GM12878 (cell line): ENCODE measurements around the gene GRIN2C. TPM values are rescaled to one million over a fixed set of nuclear protein-coding genes. Genes with fewer than 3 reads are reported as not detected.

Experiments used
- ATAC-seq: fragments of 200-7000 bp; cut with Tn5 transposase; 3 replicates; pipeline ENCODE4 v1.9.1; 2020; ENCODE audit warnings: mild to moderate bottlenecking, moderate library complexity
- BruUV-seq: library from RNA; stranded (reverse); fragments of 400-500 nt; replicated peaks from 2 replicates; lab custom pipeline; 2021; lab: Mats Ljungman, UMichigan
- CTCF ChIA-PET: fragments of 300-600 bp; sonication (Branson Sonifier 250); formaldehyde crosslinking; extraction: SDS; loops from one replicate; lab custom pipeline; 2021; ENCODE audit warnings: inconsistent platforms; lab: Yijun Ruan, JAX
- POLR2A ChIA-PET: fragments of 350-600 bp; formaldehyde crosslinking; extraction: SDS; loops from one replicate; lab custom pipeline; 2021; ENCODE audit warnings: inconsistent platforms; lab: Charles Lee
- RAD21 ChIA-PET: fragments of 300-600 bp; sonication (Branson Sonifier 250); formaldehyde crosslinking; loops from one replicate; lab custom pipeline; 2023; ENCODE audit warnings: antibody characterized with exemption; ENCODE audit not compliant: unreplicated experiment; lab: Charles Lee
- SMC1A ChIA-PET: fragments of 300-600 bp; sonication (Branson Sonifier 250); formaldehyde crosslinking; loops from one replicate; lab custom pipeline; 2023; ENCODE audit not compliant: unreplicated experiment, uncharacterized antibody; lab: Charles Lee
- DNase-seq: peaks from one replicate; pipeline ENCODE4 v3.0.0-alpha.2; 2011; ENCODE audit warnings: low read depth, low spot score
- FAIRE-seq: peaks from 3 replicates; lab custom pipeline; 2011; peaks lifted over from hg19 to GRCh38; lab: Jason Lieb, UNC
- H2AFZ ChIP-seq: 2 replicates; pipeline ENCODE4 v1.6.0; 2011; ENCODE audit warnings: low read depth, low read length, control low read depth; ENCODE audit not compliant: control insufficient read depth
- H3K27ac ChIP-seq: 2 replicates; pipeline ENCODE4 v1.5.1; 2011; ENCODE audit warnings: control low read depth; ENCODE audit not compliant: control insufficient read depth, insufficient read depth
- H3K27me3 ChIP-seq, 2 experiments: replicated peaks in 1 of 2; 2 replicates each; pipeline versions ENCODE4 v1.6.0 to v1.6.1; 2011; ENCODE audit warnings: low read length in 1 of 2; ENCODE audit not compliant: control insufficient read depth in 2 of 2, insufficient read depth in 2 of 2
- H3K36me3 ChIP-seq, 2 experiments: 2 replicates each; pipeline ENCODE4 v1.5.1; 2011; ENCODE audit warnings: low read length in 1 of 2; ENCODE audit not compliant: control insufficient read depth in 2 of 2, insufficient read depth in 2 of 2
- H3K4me1 ChIP-seq: 2 replicates; pipeline ENCODE4 v1.6.1; 2011; ENCODE audit warnings: mild to moderate bottlenecking, low read length, moderate library complexity, mixed read lengths; ENCODE audit not compliant: control insufficient read depth, insufficient read depth
- H3K4me2 ChIP-seq: 2 replicates; pipeline ENCODE4 v1.6.0; 2011; ENCODE audit warnings: control low read depth; ENCODE audit not compliant: control insufficient read depth, insufficient read depth
- H3K4me3 ChIP-seq: fragments of 200-600 bp; sonication (generic); 2 replicates; pipeline ENCODE4 v1.5.1; 2016
- H3K79me2 ChIP-seq: 2 replicates; pipeline ENCODE4 v1.6.0; 2011; ENCODE audit warnings: low read length; ENCODE audit not compliant: control insufficient read depth, insufficient read depth
- H3K9ac ChIP-seq: 2 replicates; pipeline ENCODE4 v1.8.0; 2011; ENCODE audit warnings: low read length, control low read depth, mixed read lengths; ENCODE audit not compliant: control insufficient read depth, insufficient read depth
- H3K9me3 ChIP-seq: replicated peaks from 3 replicates; pipeline ENCODE4 v1.5.1; 2011; ENCODE audit warnings: mild to moderate bottlenecking, low read length; ENCODE audit not compliant: control insufficient read depth, insufficient read depth
- H4K20me1 ChIP-seq: 2 replicates; pipeline ENCODE4 v1.6.0; 2011; ENCODE audit not compliant: control insufficient read depth, insufficient read depth
- HDAC6 ChIP-seq: fragments of 200-600 bp; sonication (generic); IDR thresholded peaks from one replicate; pipeline ENCODE4 v1.8.0; 2017; ENCODE audit warnings: antibody characterized with exemption; ENCODE audit not compliant: unreplicated experiment
- HDGF ChIP-seq: fragments of 450-650 bp; IDR thresholded peaks from 2 replicates; pipeline ENCODE4 v1.6.1; 2016; ENCODE audit warnings: antibody characterized with exemption
- NFYA ChIP-seq: IDR thresholded peaks from 2 replicates; pipeline ENCODE4 v1.6.1; 2011; ENCODE audit warnings: low read depth, mild to moderate bottlenecking, low read length, improper control_type of control experiment, borderline replicate concordance
- POLR2AphosphoS2 ChIP-seq: IDR thresholded peaks from 2 replicates; pipeline ENCODE4 v1.6.1; 2011; ENCODE audit warnings: low read depth, mild to moderate bottlenecking, low read length, improper control_type of control experiment, moderate library complexity
- ZBTB4 ChIP-seq: fragments of 450-650 bp; formaldehyde crosslinking; IDR thresholded peaks from 2 replicates; pipeline ENCODE4 v1.4.0; 2022; ENCODE audit warnings: mild to moderate bottlenecking, moderate library complexity
- ZNF622 ChIP-seq: fragments of 450-650 bp; IDR thresholded peaks from 2 replicates; pipeline ENCODE4 v1.6.1; 2017; ENCODE audit warnings: mild to moderate bottlenecking, inconsistent platforms
- WGBS: methylation state at CpG from one replicate; pipeline ENCODE4 v1.1.6; 2016; ENCODE audit warnings: low lambda C conversion rate; ENCODE audit not compliant: insufficient replicate concordance, insufficient coverage; ENCODE audit errors: missing lambda C conversion rate; 5-methylcytosine and 5-hydroxymethylcytosine counted together
- in situ Hi-C: fragments of 300-500 bp; cut with MboI; formaldehyde crosslinking; loops from 9 replicates; pipeline ENCODE4 v1.14.3; 2018; ENCODE audit warnings: mixed read lengths
- intact Hi-C: fragments of 100-400 bp; cut with micrococcal nuclease; formaldehyde crosslinking; loops from one replicate; pipeline ENCODE4 v1.14.2; 2022; ENCODE audit not compliant: unreplicated experiment
- polyA plus RNA-seq, 11 experiments: library from polyadenylated mRNA; depleted of rRNA in 4 of 11; unstranded in 6 of 11; stranded (reverse) in 5 of 11; fragments of >200 nt; fragmentation: Nextera tagmentation in 4 of 11; fragmentation: Illumina TruSeq in 1 of 11; extraction: Ambion mirVana in 4 of 11; extraction: Trizol in 1 of 11; gene quantifications; 1 replicate in 1 of 11; 2 replicates in 10 of 11; pipeline versions ENCODE4 v1.2.1 to v1.2.3, GENCODE V29; 2011 to 2016; ENCODE audit warnings: inconsistent platforms in 2 of 11, missing spikeins in 2 of 11, low read depth in 1 of 11
- total RNA-seq, 4 experiments: library from RNA; depleted of rRNA in 3 of 4; stranded (reverse); fragments of >200 nt in 3 of 4; fragmentation: Illumina TruSeq in 1 of 4; extraction: Trizol in 1 of 4; gene quantifications; 2 replicates each; pipeline versions ENCODE4 v1.2.1 to v1.2.3, GENCODE V29; 2013 to 2021
- TF ChIP-seq, protein P1 (sequence below): IDR thresholded peaks from 2 replicates; pipeline ENCODE4 v1.6.1; 2011; ENCODE audit warnings: borderline replicate concordance, low read depth, mild to moderate bottlenecking, moderate library complexity, mixed read lengths, low read length; ENCODE audit not compliant: insufficient read depth; ENCODE audit errors: extremely low read length
- TF ChIP-seq, protein P2 (sequence below): IDR thresholded peaks from 2 replicates; pipeline ENCODE4 v1.6.1; 2012; ENCODE audit warnings: low read length, inconsistent platforms

The GRIN2C gene
- total and polyA plus RNA-seq, 10 of the 15 experiments (the other 5 are each of a cell fraction or from before 2014, with no cell fraction given) = 0.01 to 0.20 (median 0.11) TPM; not detected in 2

GRCh38 chr17:74803971-74804370 is 55.7 kb downstream of the GRIN2C start:
- ATAC-seq = no peak
- Histone ChIP-seq H3K27ac (no peak overlapping the region), H3K36me3 (peaks cover 0 to 3% of the 10 kb centered on the region in 2 experiments; a peak in 3 of 4 replicates), H4K20me1 (no peaks in the 10 kb centered on the region), H3K4me1 (no peaks in the 10 kb centered on the region), H3K79me2 (no peaks in the 10 kb centered on the region), H3K4me3 (no peak overlapping the region), H3K9me3 (no peaks in the 10 kb centered on the region), H3K9ac (no peak overlapping the region), H2AFZ (no peak overlapping the region), H3K4me2 (no peak overlapping the region)
- in situ Hi-C loops = no loop called here
- DNase-seq = no peak
- CTCF ChIA-PET = no interaction called here
- WGBS = 88% methylated on average over 5 of the region's 5 CpGs
- intact Hi-C loops = no loop called here
- no peak for FAIRE-seq
- no peak for TF ChIP-seq HDAC6
- TF ChIP-seq, all 136 proteins: peak for 0
- no TSS peak for BruUV-seq
- no peaks in the 10 kb centered on the region for H3K27me3 ChIP-seq
- POLR2A ChIA-PET = no interaction called here
- SMC1A ChIA-PET = no interaction called here
- RAD21 ChIA-PET = no interaction called here

DNA sequence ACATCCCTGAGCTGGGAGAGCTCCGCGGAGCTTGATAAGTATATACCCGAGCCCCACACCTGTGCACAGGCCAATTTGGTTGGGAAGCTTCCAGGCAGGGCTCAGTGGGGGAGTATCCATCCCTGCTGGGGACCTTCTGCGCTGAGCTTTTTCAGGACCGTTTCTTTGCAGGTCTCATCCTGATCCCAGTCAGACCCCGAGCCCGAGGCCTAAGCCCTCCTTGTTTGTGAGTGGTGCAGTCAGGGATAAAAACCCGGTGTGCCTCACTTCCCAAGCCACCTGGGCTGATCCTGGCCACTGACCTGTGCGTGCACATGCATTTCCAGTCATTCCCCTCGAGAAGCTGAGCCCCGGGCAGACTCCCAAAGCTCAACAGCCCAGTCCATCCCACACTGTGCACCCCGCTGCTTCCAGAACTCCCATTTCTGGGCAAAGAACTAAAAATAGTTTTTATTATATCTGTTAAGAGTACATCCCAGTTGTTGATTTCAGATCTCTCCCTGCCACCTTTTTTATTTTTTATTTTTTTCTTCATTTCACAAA is 56.2 kb downstream of the GRIN2C start:
- H3K36me3 ChIP-seq = peaks cover 0 to 4% of the 10 kb centered on the region in 2 experiments; a peak in 3 of 4 replicates
- ATAC-seq (no peak), DNase-seq (no peak), FAIRE-seq (no peak)
- no peak overlapping the region for H3K4me3 ChIP-seq
- H3K4me1 ChIP-seq = no peaks in the 10 kb centered on the region
- no peaks in the 10 kb centered on the region for H4K20me1 ChIP-seq
- H3K79me2 ChIP-seq = no peaks in the 10 kb centered on the region
- no peak overlapping the region for H2AFZ ChIP-seq
- H3K9ac ChIP-seq = no peak overlapping the region
- H3K4me2 ChIP-seq = no peak overlapping the region
- H3K9me3 ChIP-seq = no peaks in the 10 kb centered on the region
- BruUV-seq = no TSS peak
- CTCF ChIA-PET = no interaction called here
- RAD21 ChIA-PET = no interaction called here
- WGBS = 90% methylated on average over 12 of the region's 12 CpGs
- SMC1A ChIA-PET = no interaction called here
- in situ Hi-C loops (no loop called here), intact Hi-C loops (no loop called here)
- H3K27ac ChIP-seq = no peak overlapping the region
- H3K27me3 ChIP-seq = no peaks in the 10 kb centered on the region
- POLR2A ChIA-PET = no interaction called here
- TF ChIP-seq HDGF (no peak), POLR2AphosphoS2 (no peak), NFYA (no peak), ZBTB4 (no peak), ZNF622 (no peak)
- TF ChIP-seq, protein P1, sequence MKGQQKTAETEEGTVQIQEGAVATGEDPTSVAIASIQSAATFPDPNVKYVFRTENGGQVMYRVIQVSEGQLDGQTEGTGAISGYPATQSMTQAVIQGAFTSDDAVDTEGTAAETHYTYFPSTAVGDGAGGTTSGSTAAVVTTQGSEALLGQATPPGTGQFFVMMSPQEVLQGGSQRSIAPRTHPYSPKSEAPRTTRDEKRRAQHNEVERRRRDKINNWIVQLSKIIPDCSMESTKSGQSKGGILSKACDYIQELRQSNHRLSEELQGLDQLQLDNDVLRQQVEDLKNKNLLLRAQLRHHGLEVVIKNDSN = no peak
- TF ChIP-seq, protein P2, sequence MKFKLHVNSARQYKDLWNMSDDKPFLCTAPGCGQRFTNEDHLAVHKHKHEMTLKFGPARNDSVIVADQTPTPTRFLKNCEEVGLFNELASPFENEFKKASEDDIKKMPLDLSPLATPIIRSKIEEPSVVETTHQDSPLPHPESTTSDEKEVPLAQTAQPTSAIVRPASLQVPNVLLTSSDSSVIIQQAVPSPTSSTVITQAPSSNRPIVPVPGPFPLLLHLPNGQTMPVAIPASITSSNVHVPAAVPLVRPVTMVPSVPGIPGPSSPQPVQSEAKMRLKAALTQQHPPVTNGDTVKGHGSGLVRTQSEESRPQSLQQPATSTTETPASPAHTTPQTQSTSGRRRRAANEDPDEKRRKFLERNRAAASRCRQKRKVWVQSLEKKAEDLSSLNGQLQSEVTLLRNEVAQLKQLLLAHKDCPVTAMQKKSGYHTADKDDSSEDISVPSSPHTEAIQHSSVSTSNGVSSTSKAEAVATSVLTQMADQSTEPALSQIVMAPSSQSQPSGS = no peak
